GM21360 (cell line): ENCODE results near the gene RASA3.
"Not testable (repeated sequence)": the region's sequence is repeated elsewhere in the genome, so short reads cannot be mapped to it uniquely, and the experiment has no call there.

Experiments used
- ATAC-seq: cut with Tn5 transposase; IDR thresholded peaks from one replicate; pipeline ENCODE4 v1.9.1; 2021; ENCODE audit warnings: mild to moderate bottlenecking, moderate library complexity; ENCODE audit not compliant: unreplicated experiment

The RASA3 gene

GRCh38 chr13:113996081-113996911, 136.1 kb downstream of the RASA3 start:
- no peak for ATAC-seq

- no peak for ATAC-seq
Measured at GRCh38 chr13:113995051-113995601, 137.3 kb downstream of the RASA3 start.

DNA sequence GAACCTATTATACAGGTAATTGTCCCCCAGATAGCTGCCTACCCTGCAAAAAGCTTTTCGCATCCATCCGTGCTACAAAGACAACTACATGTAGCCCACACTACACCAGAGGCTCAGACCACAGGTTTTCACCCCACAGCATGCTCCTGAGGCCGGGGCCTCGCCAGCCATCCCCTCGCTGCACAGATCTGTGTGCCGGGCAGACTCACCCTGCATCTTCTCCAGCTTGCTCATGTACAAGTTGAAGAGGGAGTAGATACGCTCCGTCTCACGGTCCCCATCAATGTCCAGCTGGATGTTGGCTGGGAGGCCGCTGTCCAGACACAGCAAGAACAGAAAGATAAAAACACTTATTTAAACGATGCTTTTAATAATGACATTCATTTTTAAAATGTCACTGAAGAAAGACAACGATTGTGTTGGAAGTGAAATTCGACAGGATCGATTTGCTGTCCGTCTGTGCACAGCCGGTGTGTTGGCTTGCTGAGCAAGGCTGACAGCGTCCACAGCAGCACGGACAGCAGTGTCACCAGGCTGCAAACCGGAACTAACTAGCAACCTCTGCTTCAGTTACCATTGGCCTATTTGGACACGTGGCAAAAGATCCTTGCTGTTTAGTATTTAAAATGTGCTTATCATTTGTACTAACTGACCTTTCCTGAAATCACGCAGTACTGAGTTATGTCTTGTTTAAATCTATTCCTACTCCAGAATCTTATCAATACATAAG, 140.0 kb downstream of the RASA3 start:
- no peak for ATAC-seq

- no peak for ATAC-seq
Measured at GRCh38 chr13:113991676-113992179, 140.7 kb downstream of the RASA3 start.

DNA sequence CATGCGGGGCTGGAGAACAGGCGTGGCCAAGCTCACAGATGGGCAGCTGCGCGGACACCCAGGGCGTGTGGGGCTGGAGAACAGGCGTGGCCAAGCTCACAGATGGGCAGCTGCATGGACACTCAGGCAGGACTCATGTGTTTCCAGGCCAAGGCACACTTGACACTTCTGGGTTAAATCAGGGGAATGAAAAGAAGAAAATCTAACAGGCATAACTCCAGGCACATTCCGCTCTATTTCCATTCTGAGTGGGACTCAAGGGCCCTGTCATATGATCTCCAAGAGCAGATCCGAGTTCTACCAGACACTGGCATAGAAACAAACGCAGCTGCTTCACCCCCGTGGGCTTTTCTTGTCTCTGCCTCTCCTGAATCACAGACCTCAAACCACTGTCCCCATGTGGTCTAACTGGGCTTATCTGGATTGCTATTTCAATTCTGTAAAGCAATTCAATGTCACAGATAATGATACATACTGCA, 141.2 kb downstream of the RASA3 start:
- ATAC-seq = no peak

GRCh38 chr13:113990321-113990837, 142.0 kb downstream of the RASA3 start:
- no peak for ATAC-seq

GRCh38 chr13:113989585-113990300, 142.7 kb downstream of the RASA3 start:
- no peak for ATAC-seq

- ATAC-seq = not testable (repeated sequence)
Measured at GRCh38 chr13:113988859-113989258, 143.6 kb downstream of the RASA3 start.

- no peak for ATAC-seq
Measured at GRCh38 chr13:113982296-113982661, 150.1 kb downstream of the RASA3 start.

DNA sequence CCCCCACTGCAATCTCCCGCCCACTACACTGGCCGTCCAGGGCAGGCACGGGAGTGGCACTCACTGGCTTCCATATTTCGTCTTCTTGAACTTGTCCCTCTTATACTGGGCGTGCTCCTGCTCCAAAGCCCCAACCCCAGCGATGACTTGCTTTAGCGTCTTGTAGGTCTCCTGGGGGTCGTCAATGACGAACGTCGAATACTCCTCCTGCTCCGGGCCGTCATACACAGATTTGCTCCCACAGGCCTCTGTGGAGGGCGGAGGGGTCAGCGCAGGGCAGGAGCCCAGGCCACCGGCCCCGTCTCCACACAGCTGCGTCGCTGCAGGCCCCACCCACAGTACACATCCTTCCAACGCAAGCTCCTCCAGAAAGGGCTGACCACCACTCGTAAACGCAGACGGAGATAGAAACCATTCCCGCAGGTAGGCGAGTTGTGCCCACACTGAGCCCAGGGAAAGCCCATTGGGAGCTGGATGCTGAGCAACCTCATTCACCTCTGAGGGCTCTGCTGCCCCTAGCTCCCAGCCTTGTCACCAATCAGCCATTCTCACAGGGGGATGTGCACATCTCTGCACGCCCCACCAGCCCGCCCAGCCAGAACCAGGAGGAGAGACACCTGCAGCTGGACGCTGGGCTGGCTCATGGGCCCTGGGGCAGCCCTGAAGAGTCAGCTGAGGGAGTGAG, 150.7 kb downstream of the RASA3 start:
- ATAC-seq = no peak

DNA sequence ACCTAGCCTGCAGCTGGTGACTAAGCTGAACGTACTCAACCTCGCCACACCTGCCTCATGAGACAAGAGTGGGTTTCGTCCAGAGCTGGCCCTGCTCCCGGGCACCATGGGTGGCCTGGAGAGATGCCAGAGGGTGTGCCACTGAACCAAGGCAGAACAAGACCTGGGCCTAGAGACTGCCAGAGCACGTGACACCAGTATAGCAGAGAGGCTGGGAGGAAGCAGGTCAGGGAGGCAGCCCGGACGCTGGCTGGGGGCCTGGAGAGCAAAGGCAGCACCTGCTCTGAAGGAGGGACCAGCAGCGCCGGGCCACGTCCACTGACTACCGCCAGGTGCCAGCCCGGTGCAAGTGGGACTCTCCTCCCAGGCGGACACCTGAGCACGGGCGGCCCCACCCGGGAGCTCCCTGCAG, 151.2 kb downstream of the RASA3 start:
- no peak for ATAC-seq

GRCh38 chr13:113980489-113981064, 151.8 kb downstream of the RASA3 start:
- no peak for ATAC-seq

GRCh38 chr13:113979791-113980471, 152.5 kb downstream of the RASA3 start:
- ATAC-seq = no peak

DNA sequence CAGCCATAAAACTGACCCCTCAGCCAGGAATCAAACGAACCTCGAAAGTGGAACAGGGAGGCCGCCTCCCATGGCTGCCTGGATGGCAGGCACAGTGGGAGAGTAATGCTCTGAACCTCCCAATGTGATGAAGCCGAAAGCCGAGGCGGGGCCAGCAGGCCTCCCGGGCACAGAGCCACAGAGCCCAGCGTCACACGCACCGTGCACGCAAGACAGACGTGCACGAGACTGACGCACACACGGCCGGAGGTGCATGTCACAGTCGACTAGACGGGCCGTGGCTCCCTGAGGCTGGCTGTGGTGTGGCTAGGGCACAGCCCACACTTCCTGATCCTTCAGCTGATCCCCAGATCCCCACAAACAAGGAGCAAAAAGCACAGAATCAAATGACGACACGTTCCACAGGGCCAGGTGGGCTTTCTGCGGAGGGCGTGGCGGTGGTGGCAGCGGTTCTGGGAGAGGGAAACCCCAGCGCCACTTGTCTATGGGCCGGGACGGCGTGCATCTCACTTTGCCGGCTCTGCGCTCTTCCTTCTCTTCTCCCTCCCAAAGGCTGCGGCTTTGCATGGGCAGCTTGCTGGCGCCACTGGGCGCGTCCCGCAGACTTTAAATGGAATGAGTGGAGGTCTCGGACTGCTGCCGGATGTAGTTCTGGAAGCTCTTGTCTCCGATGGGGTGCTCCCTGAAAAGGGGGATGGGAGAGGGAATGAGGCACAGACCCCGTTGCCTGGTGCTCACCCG, 153.5 kb downstream of the RASA3 start:
- no peak for ATAC-seq

- no peak for ATAC-seq
Measured at GRCh38 chr13:113977976-113978375, 154.4 kb downstream of the RASA3 start.

DNA sequence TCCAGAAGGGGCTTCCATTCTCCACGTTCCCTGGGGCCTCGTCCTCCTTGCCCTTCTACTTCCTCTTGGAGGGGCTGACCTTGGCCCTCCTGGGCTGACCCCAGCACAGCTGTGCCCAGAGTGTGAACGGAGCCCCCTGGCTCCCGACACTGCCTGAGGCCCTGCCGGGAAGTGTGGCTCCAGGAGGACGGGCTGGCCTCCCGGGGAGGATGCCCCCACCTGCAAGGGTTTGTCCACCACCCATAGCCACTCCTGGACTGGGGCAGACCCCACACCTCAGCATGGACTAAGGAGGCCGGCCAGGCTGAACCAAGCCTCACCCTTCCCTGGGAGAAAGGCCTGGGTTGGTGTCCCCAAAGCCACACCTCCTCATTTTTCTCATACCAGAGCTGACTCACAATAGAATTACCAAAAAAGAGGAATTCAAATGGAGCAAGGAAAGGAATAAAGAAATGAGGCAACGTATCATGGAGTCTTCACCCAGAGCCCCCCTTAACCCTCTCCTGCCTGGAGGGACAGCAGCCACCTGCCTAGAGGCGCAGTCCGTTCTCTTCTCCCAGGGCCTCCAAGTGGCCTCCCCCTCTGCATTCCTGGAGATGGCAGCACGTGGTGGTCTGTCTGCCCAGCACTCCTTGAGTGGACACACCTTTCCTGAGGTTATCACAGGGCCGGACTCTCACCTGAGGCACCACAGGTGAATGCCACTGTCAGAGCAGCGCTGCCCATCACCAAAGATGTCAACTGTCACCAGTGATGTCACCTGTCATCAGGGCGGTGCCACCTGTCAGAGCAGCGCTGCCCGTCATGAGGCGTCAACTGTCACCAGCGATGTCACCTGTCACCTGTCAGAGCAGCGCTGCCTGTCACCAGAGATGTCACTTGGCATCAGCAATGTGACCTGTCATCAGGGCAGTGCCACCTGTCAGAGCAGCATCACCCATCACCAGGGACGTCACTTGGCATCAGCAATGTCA, 155.4 kb downstream of the RASA3 start:
- no peak for ATAC-seq

GRCh38 chr13:113975416-113975815, 157.0 kb downstream of the RASA3 start:
- ATAC-seq = no peak
